Suprapubic skin (tissue), 4 donors: ENCODE data around the gene CRTAP.

Experiments
- EP300 ChIP-seq: sonication (generic); formaldehyde crosslinking; IDR thresholded peaks from one replicate; pipeline ENCODE4 v1.6.1; 2017; ENCODE audit warnings: antibody characterized with exemption
- POLR2AphosphoS5 ChIP-seq, 3 donors: sonication (generic); formaldehyde crosslinking; IDR thresholded peaks; one replicate each; pipeline ENCODE4 v1.6.1; 2017; ENCODE audit warnings: antibody characterized with exemption in 3 of 3
- TF ChIP-seq, protein P1 (sequence below), 2 donors: fragments of 200-600 bp in 1 of 2; fragments of 450-650 bp in 1 of 2; sonication (generic) in 1 of 2; IDR thresholded peaks; one replicate each; pipeline ENCODE4 v1.5.1; 2016 to 2019; ENCODE audit warnings: antibody characterized with exemption in 2 of 2, mild to moderate bottlenecking in 1 of 2, moderate library complexity in 1 of 2

DNA sequence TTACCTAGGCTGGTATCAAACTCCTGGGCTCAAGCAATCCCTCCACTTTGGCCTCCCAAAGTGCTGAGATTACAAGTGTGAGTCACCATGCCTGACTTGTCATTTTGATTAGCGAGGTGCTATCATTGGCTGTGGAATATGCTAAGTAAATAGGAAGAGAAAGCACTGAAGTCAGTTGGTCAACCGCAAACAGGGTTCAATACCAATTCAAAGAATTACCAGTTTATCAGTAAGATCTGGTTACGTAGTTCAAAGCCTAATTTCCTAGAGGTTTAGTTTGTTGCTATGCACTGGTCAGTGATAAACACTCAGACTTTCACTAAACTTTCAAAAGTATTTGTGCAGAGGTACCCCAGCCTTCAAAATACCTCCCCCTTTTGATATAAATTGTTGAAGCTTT lies 46.3 kb upstream of the CRTAP start:
- TF ChIP-seq, protein P1, sequence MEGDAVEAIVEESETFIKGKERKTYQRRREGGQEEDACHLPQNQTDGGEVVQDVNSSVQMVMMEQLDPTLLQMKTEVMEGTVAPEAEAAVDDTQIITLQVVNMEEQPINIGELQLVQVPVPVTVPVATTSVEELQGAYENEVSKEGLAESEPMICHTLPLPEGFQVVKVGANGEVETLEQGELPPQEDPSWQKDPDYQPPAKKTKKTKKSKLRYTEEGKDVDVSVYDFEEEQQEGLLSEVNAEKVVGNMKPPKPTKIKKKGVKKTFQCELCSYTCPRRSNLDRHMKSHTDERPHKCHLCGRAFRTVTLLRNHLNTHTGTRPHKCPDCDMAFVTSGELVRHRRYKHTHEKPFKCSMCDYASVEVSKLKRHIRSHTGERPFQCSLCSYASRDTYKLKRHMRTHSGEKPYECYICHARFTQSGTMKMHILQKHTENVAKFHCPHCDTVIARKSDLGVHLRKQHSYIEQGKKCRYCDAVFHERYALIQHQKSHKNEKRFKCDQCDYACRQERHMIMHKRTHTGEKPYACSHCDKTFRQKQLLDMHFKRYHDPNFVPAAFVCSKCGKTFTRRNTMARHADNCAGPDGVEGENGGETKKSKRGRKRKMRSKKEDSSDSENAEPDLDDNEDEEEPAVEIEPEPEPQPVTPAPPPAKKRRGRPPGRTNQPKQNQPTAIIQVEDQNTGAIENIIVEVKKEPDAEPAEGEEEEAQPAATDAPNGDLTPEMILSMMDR (IDR thresholded peaks at IDR 0.05): no peak
- TF ChIP-seq POLR2AphosphoS5 (IDR thresholded peaks at IDR 0.05) (no peak), EP300 (no peak)
